ENCODE results near the gene KCNJ4.

Gene KCNJ4

DNA sequence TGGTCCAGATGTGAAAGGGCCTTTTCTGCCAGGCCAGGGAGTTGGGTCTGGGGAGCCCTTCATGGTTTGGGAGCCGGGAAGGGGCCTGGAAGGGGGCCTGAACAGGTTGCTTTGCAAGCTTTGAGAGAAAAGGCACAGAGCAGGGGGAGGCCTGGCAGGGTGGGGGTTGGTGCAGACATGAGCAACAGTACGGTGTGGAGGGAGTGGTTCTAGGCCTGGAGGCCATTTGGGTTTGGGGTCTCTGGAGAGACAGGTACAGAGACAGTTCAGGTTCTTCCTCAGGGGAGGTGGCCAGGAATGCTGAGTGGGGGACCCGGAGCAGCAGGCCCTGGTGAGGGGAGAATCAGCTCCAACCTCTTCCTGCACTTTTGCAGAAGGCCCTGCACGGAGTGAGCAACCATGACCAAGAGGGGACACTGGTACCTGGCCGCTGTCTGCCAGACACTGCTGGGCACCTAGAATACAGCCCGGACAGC, 14.3 kb upstream of the KCNJ4 start:
- peak overlapping the region; percentile 94 for H3K4me3 ChIP-seq (ENCODE audit: low read depth, low read length)
- TF ChIP-seq CTCF (IDR thresholded peaks at IDR 0.05; ENCODE audit: low read depth, low read length, missing control alignments): no peak
- no peaks in the 10 kb centered on the region for H3K27me3 ChIP-seq (replicated peaks)
- in situ Hi-C loops (cut with HindIII; ENCODE audit: low pct_ligation_motif_present, low sequenced_read_pairs): no loop called here
- H3K36me3 ChIP-seq (replicated peaks): peaks cover 4% of the 10 kb centered on the region
- no peak for DNase-seq
- H3K27ac ChIP-seq: no peak overlapping the region

DNA sequence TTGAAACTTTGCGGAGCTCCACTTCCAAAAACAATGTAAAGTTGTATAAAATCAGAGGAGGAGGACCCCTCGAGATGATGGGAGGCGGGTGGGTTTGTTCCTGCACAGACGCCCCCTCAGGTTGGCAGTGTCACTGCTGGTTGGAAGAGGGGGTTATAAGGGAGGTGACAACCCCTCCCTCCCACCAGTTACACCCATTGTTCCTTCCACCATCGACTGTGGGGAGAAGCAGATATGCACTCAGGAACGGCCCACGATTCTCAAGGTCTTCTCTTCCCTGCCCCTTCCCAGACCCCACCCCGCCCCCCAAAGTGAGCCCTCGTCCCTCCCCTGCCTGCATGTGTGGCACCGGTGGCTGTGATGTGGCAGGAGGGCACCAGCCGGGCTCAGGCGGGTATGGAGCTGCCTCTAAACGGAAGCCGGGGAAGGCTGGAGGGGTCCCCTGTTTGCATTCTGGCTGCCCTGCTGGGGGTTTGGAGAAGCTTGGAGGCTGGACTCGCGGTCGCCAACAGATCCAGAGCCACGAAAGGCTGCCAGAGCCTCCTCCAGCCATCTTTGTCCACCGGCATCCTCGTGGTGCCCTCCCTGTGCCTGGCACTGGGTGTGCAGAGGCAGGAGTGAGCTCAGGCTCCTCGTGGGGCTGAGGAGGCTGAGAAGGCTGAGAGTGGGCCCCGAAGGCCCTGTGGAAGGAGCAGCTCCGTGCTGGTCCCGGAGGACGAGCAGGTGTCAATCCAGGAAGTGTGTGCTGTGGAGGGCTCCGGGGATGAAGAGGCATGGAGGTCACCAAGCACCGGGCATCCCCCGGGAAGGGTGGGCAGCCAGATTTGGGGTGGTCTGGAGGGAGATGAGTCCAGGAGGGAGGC, 13.7 kb upstream of the KCNJ4 start:
- no peak for DNase-seq
- peak; percentile 48 for TF ChIP-seq CTCF (IDR thresholded peaks at IDR 0.05; ENCODE audit: low read depth, low read length, missing control alignments)
- in situ Hi-C loops (cut with HindIII; ENCODE audit: low pct_ligation_motif_present, low sequenced_read_pairs): no loop called here
- no peaks in the 10 kb centered on the region for H3K27me3 ChIP-seq (replicated peaks)
- H3K4me3 ChIP-seq (ENCODE audit: low read depth, low read length): peak overlapping the region; percentile 94
- peak overlapping the region; percentile 83 for H3K27ac ChIP-seq
- no peaks in the 10 kb centered on the region for H3K36me3 ChIP-seq (replicated peaks)

- in situ Hi-C loops (cut with HindIII; ENCODE audit: low pct_ligation_motif_present, low sequenced_read_pairs): no loop called here
- peak; percentile 40 for DNase-seq
- no peak for TF ChIP-seq CTCF (IDR thresholded peaks at IDR 0.05; ENCODE audit: low read depth, low read length, missing control alignments)
- Histone ChIP-seq H3K4me3 (ENCODE audit: low read depth, low read length) (peak within 1 kb of the TSS; percentile 94), H3K27me3 (replicated peaks) (no peaks in the 10 kb centered on the region), H3K27ac (peak within 1 kb of the TSS; percentile 83), H3K36me3 (replicated peaks) (no peaks in the 10 kb centered on the region)
Observed at GRCh38 chr22:38467904-38468442, 13.0 kb upstream of the KCNJ4 start, which contains the start of gene KDELR3. Gene KDELR3, plus strand, starts transcription at chr22:38468096. Its CDS starts 138 bp downstream, at chr22:38468234.

DNA sequence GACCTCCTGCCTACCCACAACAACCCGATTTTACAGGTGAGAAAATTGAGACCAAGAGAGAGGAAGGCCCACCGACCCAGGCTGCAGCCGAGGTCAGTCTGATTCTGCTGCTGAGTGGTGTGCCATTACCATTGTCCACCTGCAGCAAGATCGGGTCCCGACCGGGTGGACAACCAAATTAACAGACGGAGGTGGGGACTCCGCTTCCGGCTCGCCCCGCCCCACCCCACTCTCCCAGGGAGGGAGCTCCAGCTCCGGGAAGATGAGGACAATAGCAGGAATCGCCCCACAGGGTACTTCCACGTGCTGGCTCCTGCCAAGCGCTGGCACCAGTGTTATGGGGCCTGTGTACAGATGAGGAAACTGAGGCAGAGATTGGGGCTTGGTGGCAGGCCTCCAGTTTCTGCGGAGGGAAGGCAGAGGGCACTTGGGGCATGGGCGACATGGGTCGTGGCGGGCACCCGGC, 12.5 kb upstream of the KCNJ4 start:
- Histone ChIP-seq H3K27ac (peak overlapping the region; percentile 83), H3K4me3 (ENCODE audit: low read depth, low read length) (peak overlapping the region; percentile 59), H3K36me3 (replicated peaks) (no peaks in the 10 kb centered on the region), H3K27me3 (replicated peaks) (no peaks in the 10 kb centered on the region)
- in situ Hi-C loops (cut with HindIII; ENCODE audit: low pct_ligation_motif_present, low sequenced_read_pairs): no loop called here
- TF ChIP-seq CTCF (IDR thresholded peaks at IDR 0.05; ENCODE audit: low read depth, low read length, missing control alignments): no peak
- DNase-seq: no peak

DNA sequence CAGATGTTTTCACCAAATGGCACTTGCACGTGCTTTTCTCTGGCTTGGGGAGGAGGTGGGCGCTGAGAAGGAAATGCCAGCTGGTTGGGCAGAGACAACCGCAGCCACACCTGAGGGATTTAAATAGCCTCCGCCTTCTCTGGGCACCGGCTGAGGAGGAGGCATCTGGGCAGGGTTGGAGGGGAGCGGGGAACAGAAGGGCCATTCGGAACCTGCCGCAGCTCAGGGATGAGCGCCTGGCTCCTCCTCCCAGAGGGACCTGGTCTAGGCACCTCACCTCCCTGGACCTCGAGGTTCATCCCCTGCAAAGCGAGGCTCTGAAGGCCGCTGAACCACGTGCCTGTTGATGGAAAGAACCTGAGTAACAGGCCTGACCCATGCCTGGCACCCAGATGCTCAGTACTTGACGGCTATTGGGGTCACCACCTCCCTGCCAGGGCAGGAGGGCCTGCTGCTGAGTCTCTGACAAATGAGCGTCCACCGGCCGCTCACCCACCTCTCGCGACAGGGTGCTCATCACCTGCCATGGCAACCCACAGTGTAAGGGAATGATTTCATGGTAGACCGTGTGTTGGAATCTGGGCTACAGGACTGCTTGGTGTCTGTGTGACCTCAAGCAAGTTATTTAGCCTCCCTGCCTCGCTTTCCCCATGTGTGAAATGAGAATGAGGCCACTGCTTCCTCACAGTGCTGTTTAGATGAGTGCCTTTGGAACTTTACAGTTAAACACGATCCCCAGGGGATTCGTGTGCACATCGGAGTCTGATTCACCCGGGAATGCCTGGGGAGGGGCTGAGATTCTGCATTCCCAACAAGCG, 10.9 kb upstream of the KCNJ4 start:
- in situ Hi-C loops (cut with HindIII; ENCODE audit: low pct_ligation_motif_present, low sequenced_read_pairs): no loop called here
- peaks cover 3% of the 10 kb centered on the region for H3K27me3 ChIP-seq (replicated peaks)
- H3K36me3 ChIP-seq (replicated peaks): no peaks in the 10 kb centered on the region
- no peak overlapping the region for H3K4me3 ChIP-seq (ENCODE audit: low read depth, low read length)
- no peak for TF ChIP-seq CTCF (IDR thresholded peaks at IDR 0.05; ENCODE audit: low read depth, low read length, missing control alignments)
- H3K27ac ChIP-seq: no peak overlapping the region
- no peak for DNase-seq

Data from brain microvascular endothelial cell (primary cell).